ENCODE data around the gene TEX47.

Gene TEX47

DNA sequence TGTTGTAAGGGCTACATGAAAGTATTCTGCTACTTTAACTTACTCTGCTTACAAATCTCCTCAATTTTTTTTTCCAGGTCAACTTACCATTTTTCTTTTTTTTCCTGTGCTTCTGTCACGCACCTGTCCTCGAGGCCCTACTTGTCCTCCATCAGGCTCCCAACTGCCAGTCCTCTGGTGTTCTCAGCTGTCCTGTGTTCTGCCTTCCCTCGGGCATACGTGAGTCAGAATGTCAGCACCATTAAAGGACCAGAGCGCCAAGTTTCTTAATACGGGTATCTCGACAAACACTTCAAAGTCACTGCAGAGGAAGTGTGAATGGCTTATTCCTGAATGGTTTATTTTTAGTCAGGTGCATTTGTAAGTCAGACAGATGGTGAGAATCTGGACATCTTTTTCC, at the start of gene TEX47:
TSS of gene TEX47 (minus strand) at position 185 of the 400 bp plus-strand sequence. CDS start 795 bp downstream, outside the sequence.
- DNase-seq: no peak

DNA sequence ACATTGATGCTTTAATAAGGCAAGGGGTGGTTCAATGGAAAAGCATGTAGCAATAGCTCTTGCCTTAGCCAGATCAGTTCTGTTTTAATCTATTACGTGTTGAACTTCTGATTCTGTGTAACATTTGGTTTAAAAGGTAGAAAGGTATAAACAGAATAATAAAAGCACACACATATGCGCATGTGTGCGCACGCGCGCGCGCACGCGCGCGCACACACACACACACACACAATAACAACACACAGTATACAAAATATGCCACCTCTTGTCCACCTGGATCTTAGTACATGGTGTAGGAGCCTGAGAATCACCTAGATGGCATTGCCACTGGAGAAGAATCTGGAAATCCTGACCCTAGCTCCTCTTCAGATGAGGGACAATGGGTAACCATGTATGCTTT, 49.6 kb upstream of the TEX47 start:
- no peak for DNase-seq

DNA sequence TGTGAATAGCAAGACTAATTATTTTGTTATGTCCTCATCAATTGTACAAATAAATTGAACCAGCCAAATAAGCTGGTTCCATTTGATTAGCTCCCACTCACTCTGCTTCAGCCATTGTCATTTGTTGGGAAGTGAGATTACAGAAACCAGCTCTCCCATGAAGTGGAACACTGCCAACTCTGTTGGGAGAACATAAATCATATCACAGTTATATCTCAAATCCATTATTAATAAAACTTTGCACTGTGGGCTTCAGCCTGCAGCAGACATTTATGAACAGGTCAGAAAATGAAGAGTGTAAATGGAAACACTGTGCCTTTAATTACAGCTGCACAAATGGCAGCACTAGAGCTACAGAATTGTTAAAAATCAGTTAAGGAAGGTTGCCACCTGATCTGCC, 46.7 kb upstream of the TEX47 start:
- no peak for DNase-seq

DNA sequence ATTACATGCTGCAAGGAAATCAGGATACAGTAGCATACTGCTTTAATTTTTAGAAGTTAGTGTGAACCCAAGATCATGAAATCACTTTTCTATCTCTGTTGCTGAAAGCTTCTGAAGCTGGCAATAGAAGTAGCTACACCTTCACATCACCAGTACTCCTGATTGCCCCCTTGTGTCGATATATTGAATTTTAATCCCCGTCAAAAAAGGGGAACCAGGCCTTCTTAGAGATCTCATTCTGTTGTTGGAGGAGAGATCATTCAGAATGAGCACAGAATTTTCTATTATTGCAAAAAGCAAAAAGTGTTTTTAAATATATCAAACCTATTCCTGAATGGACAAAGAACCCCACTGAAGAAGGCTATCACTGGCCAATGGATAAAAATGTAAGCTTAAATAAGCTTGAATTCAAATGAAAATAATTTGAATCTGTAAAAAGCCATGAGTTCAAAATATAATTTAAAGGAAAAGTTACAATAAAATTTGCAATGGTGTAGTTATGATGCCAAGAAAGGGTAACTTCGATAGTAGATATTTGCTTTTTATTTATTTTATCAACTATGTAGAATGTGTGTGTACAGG, 39.7 kb upstream of the TEX47 start:
- no peak for DNase-seq

DNA sequence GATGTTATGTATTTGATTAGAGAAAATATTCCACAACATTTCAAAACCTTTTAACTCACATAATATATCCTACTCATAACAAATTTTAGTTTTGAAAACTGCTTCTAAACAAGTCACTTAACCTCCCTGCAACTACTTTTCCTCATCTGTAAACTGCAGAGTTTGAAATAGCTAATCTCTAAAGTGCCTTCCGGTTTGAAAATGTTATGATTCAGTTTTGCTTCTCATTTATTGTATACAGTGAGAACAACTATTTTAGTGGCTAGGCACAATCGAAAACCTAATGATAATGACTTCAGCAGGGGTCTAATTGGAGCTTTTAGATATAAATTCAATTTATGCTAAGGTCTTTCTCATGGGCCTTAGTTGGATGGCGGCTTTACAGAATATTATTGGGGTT, 30.7 kb upstream of the TEX47 start:
- DNase-seq: no peak

DNA sequence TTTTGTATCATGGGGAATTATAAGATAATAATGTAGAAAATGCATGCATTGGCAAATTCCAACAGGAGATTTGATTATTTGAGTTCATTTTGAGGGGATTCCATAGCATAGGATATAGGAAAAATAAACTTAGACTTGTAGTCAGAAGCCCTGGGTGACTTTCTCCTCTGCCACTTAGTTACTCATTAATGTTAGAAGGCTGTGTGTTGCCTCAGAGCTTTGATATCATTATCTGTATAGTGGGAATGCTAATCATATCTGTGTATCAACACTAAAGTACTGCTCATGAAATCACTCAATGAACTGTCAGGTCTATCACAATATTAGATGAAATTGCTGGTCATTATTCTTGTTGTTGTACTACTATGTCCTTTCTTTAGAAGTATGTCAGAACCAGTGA, 23.0 kb upstream of the TEX47 start:
- no peak for DNase-seq

DNA sequence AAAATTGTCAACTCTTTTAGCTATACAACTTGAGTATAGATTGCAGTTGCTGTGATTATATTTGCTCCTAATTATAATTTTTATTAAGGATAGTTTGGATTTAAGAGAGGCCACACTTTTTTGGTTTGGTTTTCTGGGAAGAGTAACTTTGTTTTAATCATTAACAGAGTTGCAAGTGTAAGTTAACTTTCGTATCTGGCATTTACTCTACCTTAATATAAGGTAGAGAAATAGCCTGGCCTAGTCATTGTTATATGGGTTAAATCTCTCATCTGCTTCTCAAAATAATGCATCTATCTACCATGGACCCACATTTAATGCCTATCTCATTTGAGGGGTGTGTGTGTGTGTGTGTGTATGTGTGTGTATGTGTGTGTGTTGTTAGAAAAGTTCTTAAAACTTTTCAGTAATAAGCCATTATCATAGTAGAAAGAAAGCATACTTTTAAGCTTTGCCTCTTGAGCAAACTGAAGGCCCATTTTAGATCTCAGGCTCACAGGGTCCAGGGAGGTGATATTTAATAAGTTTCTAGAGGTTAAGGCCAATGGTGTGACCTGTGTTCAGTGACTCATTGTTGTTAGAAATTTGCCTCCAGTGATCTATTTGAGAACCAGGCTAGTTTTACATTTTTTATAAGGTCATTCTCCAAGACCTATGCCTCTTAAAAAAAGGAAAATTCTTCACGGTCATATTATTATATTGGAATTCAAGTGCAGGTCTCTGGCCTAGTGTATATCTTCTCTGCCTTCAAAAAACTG, 10.9 kb upstream of the TEX47 start:
- DNase-seq: no peak

DNA sequence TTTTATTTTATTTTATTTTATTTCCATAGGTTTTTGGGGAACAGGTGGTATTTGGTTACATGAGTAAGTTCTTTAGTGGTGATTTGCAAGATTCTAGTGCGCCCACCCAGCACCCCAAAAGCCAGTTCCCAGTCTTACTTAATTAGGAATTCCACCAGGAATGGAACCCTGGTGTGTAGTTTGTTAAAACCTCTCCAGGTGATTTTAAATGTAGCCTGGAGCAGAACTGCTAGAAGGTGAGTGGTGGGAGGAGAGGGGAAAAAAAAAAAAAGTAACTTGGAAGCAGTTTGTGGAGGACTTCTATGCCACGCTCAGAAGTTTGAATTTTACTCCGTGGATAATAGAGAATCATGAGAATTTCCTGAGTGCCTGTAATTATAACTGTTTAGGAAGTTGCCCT, 5.5 kb upstream of the TEX47 start:
- DNase-seq: no peak

DNA sequence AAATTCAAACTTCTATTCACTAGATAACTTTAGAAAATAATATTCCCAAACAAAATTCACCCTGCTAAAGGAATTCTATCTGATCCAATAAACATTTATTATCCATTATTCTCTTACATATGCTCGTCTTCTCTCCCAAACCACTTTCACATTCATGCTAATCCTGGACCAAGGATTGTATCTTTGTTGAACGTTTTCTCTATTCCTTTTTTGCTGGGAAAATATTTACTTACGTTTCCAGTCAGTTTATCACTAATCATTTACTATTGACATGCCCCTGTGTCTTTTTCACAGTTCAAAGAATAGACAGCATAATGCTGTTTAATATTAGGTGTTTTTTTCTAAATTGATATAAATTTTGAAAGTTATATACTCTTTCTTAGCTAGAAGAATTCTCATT, 3.2 kb downstream of the TEX47 start:
- no peak for DNase-seq

DNA sequence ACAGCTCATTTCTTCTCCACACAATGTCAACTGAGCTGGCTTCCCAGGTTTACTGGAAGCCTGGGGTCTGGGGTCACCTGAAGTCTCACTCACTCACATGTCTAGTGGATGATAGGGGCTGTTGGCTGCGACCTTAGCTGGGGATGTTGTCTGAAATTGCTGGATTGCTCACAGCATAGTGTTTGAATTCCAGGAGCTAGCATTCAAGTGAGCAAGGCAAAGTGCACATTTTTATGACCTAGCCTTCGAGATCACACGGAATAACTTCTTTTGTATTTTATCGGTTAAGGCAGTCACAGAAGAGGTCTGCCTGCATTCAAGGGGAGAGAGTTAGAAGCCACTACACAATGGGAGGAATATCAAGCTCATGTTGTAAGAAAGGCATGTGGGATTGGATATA, 3.6 kb downstream of the TEX47 start:
- DNase-seq: no peak

DNA sequence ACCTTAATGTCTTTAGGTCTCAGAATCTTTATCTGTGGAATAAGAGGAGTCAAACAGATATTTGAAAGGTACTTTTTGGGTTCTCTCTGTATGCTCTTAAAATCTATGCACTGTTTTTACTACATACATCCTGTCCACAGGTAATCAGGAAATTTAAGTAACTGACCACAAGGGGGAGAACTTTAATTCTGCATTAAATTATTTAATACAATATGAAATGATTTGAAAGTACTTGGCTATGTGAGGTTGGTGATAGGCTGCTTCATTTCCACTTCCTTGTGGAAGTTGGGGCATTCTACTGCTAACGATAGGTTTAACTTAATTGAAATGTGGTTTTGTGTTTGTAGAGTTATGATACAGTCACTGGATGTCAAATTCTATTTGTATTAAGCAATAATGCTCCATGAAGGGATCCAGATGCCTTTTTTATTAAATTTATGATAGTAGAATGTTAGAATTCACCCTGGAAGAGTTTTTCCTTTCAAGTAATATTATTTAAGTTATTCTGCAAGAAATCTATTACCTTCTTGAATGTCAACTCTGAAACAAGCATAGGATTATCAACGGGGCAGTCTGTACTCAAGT, 6.0 kb downstream of the TEX47 start:
- no peak for DNase-seq

DNA sequence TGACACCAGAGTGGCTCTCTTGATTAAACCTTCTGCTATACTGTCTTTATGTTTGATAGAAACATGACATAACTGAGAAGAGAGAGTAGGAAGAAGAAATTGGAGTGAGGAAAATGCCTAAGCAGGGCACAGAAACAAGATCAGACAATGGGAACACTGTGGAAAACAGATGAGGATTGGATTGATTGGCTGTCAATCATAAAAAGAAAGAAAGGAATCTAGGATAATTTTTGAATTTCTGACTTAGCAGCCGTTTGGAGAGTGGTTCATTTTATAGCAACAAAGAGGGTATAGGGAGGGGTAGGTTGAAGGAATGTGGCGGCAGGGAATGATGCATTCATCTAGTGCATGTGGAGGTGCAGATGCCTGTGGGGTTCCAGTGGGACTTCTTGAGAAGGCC, 7.8 kb downstream of the TEX47 start:
- DNase-seq: no peak

DNA sequence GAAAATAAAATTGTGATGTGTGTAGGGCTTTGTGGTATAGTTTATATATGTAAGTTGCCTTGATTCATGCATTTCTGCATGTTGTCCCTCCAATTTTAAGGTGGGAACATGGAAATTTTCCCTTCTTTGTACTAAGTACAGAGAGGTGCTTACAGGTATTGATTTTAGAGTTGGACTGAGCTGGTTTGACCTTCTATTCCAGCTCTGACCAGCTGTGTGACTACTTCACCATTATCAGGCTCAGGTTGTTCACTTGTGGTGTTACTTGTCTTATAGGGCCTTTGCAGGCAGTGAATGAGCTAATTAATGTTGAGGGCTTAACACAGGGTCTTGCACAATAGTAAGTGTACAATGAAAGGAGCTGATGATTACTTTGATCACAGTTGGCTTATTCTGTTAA, 19.7 kb downstream of the TEX47 start:
- no peak for DNase-seq

DNA sequence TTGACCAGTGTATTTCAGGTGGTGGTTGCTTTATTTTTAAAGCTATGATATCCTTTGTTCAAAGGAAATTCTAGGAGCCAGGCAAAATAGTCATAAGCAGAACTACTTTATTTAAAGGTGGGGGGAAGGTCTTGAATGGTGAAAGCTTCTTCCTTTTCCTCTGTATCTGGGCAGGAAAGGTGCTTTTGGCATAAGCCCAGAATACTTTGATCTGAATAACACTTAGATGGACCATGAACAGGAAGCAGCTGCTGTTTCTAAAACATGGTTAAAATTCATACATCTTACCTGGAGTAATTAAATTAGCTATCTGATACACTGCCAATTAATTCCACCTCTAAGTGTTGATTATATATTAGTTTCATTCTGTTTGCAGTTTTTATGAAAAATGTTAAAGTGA, 22.8 kb downstream of the TEX47 start:
- no peak for DNase-seq

DNA sequence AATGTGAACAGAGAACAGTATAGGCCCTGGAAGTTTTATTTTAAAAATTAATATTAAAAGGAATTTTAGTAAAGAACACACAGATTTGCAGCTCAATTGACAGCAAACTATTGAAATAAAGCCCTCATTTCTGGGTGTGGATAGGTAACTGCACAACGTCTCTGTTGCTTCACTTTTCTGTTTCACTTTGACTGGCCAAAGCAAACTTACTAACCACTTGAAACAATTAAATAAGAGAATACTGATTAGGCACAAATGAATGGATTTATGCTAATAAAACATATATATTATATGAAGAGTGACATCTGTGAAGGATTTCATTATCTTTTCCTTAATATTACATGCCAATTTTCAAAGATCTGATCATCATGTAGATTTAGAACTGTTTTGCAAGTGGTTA, 24.1 kb downstream of the TEX47 start:
- DNase-seq: no peak

DNA sequence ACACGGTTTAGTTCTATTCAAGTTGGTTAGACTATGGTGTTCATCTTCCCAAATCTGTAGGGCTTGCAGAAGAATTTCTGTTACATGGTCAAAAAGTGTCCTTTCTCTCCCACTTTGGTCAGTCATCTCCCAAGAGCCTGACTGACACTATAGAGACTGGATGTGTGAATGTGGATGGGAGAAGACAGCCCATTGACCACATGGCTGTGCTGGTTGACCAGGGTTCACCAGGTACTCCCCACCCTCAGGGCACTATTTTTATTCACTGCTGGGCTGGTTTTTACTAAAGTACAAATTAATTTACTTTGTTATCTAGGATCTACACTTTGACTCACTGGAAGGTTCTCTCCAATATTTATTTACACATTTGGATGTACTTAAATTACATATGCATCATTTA, 33.8 kb downstream of the TEX47 start:
- DNase-seq: no peak

DNA sequence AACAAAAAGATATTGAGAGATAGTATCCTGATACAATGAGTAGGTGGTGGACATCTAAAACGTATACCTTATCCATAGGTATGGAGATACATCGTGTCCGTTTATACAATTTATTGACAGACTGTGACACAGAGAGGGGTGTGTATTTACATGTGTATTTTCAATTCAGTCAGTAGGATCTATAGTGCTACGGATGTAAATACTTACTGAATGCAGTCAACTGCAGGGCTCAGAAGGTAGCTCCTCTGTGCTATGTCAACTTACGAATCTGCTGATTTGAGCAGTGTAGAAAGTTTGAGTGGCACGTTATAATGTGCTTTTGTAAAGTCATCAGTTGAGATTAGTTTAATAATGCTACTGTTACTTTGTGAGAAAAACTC, 35.4 kb downstream of the TEX47 start:
- no peak for DNase-seq

DNA sequence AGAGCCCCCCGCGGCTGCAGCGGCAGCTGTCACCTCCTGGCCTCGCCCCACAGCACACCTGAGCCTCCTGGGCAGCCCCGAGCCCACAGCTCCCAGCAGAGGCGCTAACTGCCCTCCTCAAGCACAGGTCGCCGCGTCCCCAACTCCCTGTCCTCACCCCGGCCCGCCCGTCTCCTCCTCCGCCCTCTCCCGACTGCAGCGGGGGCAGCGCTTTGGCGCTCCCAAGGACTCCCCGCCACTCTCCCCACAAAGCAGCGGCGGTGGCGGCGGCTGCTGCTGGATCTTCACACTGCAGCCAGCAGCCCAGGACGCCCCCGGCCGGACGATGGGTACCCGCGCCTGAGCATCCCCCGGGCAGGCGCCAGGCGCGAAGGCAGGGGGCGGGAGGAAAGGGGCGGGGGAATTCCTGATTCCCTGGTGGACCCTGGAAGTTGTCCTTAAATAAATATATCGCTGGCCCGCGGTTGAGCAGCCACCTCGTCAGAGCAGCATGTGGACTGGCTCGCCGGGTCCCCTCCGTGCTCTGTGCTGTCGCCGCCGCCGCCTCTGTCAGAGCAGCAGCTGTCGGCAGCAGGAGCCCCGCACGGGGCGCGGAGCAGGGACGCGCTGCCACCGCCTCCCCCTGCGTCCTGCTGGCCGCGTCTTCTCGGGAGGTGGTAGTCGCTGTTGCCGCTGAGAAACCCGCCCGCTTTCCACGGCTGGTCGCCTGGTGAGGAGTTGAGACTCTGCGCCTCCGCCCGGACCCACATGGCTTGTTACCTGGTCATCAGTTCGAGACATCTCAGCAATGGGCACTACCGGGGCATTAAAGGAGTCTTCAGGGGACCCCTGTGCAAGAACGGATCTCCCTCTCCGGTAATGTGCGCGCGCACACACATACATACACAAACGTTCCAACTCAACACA, 36.1 kb downstream of the TEX47 start, which contains the start of gene ZNF804B:
TSS of gene ZNF804B (plus strand) at position 471 of the 906 bp plus-strand sequence. CDS start at position 748, 277 bp downstream.
- DNase-seq: no peak

DNA sequence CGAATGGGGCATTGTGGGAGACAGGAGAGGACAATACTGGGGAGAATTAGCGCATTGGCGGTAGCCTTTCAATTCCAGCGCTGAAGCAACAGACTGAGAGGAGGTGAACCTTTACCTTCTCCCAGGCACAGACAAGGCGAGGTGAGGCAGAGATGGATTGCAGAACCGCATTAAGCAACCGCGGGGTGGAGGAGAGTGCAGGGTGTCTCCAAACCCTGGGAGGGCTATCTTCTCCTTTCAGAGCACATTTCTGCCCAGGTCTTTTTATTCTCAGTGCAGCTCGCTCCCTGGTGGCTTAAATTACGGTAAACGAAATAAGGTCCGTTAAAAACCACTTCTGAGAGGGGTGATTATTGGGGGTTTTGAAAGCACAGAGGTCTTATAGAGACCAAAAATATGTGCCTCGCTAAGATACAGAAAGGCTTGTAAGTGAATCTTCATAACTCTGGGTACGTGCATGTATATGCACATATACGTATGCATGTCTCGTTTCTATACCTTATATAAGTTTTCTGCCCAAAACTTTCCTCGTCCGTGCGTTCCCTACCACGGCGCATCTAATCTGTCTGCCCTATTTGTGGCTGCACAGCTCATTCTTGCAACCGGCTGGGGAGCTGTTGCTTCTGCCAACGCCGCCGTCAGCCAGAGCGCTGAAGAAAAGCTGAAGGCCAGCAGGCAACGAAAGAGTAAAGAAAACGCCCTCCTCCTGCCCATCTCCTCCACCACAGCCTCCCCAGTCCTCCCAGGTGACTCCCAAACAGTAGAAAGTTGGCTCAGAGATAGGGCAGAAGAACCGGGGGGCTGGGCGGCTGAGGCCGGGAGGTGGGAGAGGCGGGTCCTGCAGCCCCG, 36.9 kb downstream of the TEX47 start:
- no peak for DNase-seq

DNA sequence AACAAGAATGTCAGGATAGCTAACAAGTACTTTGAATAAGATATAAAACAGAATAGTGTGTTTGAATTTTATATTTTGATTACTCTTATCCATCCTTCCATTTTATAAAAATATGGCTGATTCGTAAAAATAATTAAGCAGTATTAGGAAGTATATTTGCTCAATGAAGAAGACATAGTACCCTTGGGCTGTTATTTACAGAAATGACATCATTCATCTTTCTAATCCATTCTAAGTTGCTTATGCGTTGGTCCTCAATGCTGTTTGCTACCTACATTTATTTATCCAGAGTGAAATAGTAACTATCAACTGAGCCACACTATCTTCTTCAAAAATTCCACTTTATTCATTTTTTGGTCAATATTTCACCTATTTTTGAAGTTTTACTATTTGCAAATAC, 38.2 kb downstream of the TEX47 start:
- DNase-seq: no peak

DNA sequence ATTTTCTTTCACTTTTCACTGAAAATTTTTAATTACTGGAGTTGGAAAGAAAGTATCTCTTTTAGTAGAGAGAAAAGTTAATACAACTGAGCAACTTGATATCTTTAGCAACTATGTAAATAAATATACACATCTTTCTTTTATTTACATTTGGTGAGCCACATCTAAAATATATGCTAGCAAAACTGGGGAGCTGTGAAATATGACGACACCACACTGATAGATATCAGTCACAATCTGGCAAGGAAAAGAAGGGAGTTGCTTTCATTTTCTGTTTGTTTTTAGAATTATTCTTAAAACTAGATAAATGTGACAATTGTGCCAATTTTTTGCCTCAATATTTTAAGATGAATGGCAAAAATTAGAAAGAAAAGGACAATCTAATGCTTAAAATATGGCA, 38.7 kb downstream of the TEX47 start:
- DNase-seq: no peak

DNA sequence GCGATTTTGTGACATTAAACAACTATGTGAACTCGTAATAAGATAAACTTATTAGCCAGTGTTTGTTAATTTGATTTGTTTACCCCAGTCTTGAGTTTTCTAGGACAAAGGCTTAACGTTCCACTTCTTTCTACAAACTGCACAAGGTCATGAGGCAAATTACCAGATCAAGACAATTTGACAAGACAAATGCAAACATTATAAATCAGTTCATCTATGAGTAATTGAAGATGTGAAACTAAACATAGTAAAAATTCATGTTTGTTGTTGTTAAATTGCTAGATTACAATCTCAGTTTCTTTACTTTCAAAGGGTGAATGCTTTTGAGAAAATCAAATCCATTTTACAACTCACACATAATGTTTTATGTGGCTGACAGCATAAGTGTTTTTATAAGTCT, 49.4 kb downstream of the TEX47 start:
- DNase-seq: no peak

Data from activated T-cell treated with anti-CD3 and anti-CD28 coated beads for 4 hours (primary cell).